DMS79 treated with DMSO at 0.1 percent for 48 hours (cell line): ENCODE measurements around the gene USH2A.

ENCODE experiments used
- DNase-seq: peaks from one replicate; lab custom pipeline; 2025; lab: John Stamatoyannopoulos, UW

USH2A gene

DNA sequence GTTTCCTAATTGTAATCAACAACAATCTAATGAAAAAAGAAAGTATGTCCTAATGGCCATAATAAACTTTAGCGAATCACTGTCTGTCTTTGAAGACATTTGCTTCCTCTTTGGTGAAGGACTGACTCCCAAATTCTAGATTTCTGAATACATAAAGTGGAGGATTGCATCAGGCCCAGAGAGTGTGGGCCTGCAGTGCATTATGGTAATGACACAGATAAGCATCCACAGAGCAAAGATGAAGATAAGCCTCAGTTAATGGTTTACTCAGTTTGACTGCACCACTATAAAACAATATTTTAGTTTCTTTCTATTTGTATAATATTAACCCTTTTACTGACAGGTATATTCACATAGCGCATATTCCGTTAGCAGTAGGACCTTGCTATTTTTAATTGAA lies 490.7 kb downstream of the USH2A start:
- DNase-seq, result no peak

- no peak for DNase-seq
Measured at GRCh38 chr1:215926670-215927069, 496.6 kb downstream of the USH2A start.

- DNase-seq, result no peak
Measured at GRCh38 chr1:215923129-215923824, 500.0 kb downstream of the USH2A start.

DNA sequence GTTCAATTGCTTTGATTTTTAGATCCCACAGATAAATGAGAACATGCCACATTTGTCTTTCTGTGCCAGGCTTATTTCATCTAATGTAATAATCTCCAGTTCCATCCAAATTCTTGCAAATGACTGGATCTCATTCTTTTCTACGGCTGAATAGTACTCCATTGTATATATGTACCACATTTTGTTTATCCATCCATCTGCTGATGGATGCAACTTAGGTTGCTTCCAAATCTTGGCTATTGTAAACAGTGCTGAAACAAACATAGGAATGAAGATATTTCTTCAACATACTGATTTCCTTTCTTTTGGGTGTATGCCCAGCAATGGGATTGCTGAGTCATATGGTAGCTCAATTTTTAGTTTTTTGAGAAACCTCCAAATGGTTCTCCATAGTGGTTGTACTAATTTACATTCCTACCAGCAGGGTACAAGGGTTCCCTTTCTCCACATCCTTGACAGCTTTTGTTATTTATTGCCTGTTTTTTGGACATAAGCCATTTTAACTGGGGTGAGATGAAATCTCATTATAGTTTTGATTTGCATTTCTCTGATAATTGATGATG lies 511.8 kb downstream of the USH2A start:
- no peak for DNase-seq

DNA sequence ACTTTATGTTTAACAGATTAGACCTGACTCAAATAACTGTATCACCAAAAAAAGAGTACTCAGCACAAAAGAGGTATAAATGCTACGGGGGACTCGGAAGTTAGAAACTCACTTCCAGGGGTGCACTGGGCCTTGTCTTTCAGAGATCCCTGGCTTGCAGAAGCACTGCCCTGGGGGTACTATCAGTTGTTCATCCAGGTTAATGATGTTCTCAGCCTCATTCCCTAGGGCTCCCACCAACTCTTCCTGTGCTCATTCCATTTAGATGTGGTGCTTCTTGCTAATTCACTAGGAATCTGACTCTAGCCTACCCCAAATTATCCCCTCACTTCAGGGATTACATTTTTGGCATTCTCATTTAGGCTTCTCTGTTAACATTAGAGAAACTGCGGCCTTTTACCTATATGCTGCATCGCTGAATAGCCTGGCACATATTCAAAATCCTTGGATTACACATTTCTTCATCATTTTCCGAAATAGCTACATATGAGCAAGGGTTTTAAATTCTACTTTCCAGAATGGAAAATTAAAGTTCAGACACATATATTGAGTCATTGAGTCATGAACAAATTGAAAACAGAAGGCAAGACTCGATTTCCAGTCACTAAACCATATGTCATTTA lies 517.6 kb downstream of the USH2A start:
- no peak for DNase-seq

- DNase-seq, result no peak
Measured at GRCh38 chr1:215900684-215901083, 522.6 kb downstream of the USH2A start.

- DNase-seq, result no peak
Measured at GRCh38 chr1:215899901-215900300, 523.3 kb downstream of the USH2A start.

GRCh38 chr1:215895893-215896292 lies 527.4 kb downstream of the USH2A start:
- no peak for DNase-seq

DNA sequence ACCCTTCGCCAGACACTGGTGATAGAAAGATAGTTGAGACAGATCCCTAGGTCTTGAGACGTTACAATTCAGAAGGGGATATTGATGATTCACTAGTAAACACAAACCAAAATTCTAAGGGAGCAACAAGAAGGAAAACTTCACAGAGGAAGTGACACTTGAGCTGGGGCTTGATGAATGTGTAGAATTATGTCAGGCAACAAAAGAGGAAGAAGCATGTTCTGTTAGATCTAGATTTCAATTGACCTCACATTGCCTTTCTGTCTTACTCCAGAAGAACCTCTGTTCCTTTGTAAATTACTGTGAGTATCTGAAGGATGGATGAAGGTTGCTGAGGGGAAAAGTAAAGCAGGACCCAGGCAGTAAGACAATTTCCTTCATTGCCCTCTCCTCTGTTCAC lies 528.0 kb downstream of the USH2A start:
- no peak for DNase-seq

DNA sequence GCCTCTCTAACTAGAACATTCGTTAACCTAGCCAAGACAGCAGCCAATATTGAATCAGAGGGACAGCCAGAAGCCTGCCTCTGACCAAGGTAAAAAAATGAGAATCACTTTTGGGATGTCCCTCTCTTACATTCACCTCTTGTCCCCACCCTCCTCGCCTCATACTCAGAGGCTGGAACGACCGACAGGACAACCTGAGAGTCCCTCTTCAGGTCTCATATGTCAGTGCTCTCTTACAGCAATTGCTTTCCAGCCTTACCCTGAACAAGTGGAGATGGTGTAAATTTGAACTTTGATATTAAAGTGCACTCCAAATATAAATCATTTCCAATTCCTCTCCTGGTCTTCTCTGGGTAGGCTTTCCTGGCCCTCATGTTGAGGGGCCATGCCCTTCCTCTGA lies 528.6 kb downstream of the USH2A start:
- no peak for DNase-seq

DNA sequence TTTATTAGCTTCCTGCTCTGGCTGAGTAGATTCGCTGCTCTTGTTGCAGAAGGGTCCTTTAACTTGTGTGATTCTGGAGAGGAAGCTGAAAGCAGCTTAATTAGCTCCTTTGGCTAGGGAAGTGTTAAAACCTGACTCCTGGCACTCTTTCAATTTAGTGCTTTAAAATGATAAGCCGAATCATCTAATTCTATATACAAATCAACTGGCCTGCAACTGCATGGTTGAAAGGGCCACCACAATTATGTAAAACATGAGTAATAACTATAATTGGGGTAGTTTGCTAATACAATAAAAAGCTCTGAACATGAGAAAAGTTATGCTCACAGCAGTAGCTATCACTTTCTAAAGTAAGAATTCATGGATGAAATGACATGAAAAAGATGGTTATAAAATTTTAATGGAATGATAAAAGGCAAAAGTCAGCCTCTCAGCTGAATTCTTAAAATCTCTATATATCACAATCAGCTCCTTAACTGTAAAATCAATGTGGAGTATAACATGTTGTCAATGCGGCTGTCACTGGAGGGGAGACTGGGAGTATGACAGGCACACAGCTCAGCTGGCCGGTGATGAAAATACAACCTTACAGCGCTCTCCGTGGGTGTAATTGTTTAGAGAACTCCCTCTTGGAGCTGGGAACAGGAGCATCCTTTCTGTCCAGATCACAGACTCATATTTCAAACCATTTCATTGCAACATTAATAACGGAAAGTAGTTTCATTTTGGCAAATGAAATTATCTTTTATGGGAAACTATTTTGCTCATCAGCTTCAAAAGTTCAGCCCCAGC lies 531.8 kb downstream of the USH2A start:
- DNase-seq, result no peak

GRCh38 chr1:215890438-215890837 lies 532.8 kb downstream of the USH2A start:
- no peak for DNase-seq

- no peak for DNase-seq
Measured at GRCh38 chr1:215889871-215890270, 533.4 kb downstream of the USH2A start.

DNA sequence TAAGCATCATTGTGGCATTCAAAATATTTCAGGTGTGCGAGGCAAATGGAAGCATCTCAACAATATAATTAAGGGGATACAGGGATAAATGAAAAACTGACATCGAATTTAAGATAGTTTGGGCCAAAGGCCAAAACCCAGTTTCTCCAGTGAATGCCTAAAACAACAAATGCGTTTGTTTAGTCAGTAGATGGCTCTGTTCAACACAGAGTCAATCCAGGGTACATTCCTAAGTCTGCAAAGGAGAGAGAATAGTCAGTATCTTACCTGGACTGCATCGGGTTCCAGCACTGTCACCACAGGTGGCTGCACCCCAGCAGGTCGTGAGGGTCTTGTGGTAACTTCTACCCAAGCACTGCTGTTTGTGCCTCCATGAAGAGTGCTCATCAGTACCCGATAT lies 535.1 kb downstream of the USH2A start:
- DNase-seq, result no peak

- DNase-seq, result no peak
Measured at GRCh38 chr1:215887627-215888026, 535.6 kb downstream of the USH2A start.

DNA sequence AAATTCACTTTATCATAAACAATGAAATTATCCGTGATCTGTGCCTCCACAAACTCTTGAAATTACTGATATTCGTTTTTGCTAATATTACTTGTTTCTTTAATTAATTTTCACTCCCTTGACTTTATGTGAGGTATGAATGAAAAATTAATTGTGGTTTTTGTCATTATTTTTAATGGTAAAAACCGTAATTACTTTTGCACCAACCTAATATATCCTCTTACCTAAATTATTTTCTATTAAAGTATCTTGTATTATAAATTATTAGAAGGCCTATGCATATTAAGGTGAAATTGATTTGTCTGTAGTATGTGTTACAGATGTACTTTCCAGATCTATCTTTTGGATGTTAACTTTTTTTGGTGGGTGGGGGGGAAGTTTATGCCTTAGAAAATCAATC lies 540.2 kb downstream of the USH2A start:
- DNase-seq, result no peak

DNA sequence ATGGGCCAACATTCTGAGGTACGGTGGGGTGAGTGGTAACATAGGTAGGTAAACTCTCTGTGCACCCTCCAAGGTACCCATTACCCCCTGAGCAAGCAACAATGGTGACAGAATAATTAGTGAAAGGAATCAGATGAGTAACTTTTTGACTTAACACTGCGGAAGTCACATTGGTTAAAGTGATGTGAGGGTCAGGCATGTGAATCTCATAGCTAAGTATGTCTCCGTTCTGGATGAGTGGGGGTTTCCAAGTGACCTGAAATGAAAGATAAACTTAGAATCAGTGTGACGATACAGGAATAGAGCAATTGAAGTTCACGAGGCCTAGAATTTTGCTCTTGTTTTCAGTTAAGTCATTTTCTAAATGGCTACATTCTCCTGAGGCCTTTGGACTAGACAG lies 544.4 kb downstream of the USH2A start:
- DNase-seq, result no peak

- DNase-seq, result no peak
Measured at GRCh38 chr1:215878128-215878527, 545.1 kb downstream of the USH2A start.

DNA sequence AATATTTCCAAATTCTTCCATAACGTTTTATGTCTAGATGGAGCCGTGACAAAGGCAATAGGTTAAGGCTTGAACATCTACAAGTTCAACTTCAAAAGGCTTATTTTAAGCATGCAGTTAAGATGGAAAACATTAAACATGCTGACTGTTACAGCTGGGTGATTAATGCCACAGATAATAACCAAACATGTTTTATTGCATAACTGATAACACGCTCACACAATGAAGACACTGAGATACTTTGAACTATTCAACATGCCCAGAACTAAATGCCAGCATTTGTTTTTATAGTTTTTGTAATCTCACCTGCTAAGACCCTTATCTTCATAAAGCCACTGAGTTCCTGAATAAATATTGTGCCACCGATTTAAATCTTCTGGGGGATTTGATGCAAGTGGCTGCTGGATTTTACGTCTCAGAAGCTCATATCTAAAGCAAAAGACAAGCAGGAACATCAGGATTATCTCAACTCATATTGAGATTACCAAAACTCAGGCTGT lies 545.7 kb downstream of the USH2A start:
- no peak for DNase-seq

- DNase-seq, result no peak
Measured at GRCh38 chr1:215875712-215876111, 547.5 kb downstream of the USH2A start.

- DNase-seq, result no peak
Measured at GRCh38 chr1:215875236-215875635, 548.0 kb downstream of the USH2A start.

DNA sequence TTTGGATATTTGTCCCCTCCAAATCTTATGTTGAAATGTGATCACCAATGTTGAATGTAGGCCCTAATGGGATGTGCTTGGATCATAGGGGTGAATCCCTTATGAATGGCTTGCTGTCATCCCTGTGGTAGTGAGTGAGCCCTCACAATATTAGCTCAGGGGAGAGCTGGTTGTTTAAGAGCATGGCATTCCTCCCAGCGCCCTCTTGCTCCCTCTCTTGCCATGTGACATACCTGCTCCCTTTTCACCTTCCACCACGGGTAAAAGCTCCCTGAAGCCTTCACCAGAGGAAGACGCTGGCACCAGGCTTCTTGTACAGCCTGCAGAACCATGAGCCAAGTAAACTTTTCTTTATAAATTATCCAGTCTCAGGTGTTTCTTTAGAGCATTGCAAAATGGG lies 550.6 kb downstream of the USH2A start:
- no peak for DNase-seq

DNA sequence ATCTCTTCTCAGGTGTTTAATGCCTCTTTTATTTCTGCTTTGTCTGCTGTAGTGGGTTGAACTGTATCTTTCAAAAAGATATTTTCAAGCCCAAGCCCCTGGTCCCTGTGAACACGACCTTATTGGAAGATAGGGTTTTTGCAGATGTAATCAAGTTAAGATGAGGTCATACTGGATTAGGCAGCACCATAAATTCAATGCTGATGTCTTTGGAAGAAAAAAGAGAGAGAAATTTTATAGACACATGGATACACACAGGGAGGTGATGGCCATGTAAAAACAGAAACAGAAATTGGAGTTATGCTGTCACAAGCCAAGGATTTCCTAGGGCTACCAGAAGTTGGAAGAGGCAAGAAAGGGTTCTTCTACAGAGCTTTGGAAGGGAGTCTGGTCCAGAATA lies 554.7 kb downstream of the USH2A start:
- no peak for DNase-seq
